G401.6 (cell line): Measurements from ENCODE around the gene RTEL1.

Source experiments
- FAIRE-seq: peaks from 2 replicates; lab custom pipeline; 2012; peaks lifted over from hg19 to GRCh38; lab: Jason Lieb, UNC

The RTEL1 gene

DNA sequence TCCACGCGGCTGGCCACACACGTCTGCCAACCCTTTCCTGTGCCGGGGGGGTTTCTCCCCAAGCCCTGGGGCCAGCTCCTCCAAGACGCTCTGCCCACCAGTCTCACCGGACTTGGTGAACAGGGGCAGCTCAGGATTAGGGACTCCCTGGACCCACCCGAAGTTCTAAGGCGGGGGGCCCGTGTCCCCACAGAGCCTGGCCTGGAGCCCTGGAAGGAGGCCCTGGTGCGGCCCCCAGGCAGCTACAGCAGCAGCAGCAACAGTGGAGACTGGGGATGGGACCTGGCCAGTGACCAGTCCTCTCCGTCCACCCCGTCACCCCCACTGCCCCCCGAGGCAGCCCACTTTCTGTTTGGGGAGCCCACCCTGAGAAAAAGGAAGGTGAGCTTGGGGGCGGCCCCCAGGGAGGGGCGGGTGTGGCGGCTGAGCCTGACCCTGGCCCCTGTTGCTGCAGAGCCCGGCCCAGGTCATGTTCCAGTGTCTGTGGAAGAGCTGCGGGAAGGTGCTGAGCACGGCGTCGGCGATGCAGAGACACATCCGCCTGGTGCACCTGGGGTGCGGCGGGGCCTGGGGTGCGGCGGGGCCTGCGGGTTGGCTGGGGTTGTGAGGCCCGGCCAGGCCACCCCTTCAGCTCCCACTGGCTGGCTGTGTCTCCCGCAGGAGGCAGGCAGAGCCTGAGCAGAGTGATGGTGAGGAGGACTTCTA, 83.7 kb downstream of the RTEL1 start:
- no peak for FAIRE-seq

DNA sequence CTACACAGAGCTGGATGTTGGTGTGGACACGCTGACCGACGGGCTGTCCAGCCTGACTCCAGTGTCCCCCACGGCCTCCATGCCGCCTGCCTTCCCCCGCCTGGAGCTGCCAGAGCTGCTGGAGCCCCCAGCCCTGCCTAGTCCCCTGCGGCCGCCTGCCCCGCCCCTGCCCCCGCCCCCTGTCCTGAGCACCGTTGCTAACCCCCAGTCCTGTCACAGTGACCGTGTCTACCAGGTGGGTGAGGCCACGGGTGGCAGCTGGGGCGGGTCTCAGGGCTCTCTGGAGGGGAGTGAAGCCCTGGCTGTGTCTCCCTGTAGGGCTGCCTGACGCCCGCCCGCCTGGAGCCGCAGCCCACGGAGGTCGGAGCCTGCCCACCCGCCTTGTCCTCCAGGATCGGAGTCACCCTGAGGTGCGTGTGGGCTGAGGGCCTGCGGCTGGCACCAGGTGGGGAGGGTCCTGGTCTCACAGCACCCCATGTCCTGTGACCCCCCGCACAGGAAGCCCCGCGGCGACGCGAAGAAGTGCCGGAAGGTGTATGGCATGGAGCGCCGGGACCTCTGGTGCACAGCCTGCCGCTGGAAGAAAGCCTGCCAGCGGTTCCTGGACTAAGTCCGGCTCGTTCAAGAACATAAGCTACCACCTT, 84.4 kb downstream of the RTEL1 start:
- FAIRE-seq = no peak

DNA sequence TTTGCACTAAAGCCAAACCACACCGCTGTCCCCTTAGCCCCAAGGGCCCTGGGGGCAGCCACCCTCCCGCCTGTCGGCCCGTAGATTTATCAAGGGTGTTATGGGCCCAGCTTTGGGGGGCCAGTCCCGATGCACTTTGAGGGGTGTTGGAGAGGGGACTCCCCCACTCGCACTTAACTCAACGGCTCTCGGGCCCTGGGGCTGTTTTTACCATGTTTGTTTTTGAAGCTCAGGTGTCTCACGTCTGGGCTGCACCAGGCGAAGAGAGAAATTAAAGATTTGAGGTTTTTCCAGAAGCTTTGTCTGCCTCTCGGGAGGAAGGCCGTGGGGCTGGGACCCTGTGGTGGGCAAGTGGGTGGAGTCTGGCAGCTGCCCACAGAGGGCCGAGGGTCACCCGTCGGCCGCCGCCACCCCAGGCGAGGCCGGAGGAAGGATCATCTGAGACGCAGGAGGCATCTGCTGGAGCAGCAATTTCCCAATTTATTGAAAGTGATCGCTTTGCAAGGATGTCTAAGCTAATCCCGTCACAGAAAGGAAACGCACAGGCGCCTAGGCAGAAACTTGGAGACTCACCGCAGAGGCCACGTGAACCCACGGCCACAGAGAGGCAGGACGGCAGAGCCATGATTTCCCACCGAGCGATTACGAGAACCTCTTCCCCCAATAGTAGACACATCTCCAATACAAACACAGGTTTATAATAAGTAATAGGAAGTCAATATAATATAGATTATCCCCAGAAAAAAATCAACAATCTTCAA, 85.3 kb downstream of the RTEL1 start:
- FAIRE-seq = no peak

DNA sequence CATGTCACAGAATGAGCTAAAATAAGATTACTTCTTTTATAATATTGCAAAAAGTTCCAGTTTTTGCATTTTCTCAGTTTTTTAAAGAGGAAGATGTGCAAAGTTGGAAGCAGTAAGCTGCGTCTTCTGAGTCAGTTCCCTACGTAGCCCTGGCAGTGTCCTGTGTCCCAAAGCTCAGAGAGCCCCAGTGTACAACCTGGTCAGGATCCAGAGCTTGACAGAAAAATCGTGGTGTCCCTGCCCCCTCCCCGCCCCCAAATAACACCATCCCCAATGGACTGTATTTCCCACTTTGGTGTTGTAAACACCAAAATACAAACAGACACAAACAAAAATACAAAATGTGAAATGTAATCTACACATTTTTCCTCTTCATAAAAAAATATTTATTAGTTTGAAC, 86.0 kb downstream of the RTEL1 start:
- FAIRE-seq = no peak

DNA sequence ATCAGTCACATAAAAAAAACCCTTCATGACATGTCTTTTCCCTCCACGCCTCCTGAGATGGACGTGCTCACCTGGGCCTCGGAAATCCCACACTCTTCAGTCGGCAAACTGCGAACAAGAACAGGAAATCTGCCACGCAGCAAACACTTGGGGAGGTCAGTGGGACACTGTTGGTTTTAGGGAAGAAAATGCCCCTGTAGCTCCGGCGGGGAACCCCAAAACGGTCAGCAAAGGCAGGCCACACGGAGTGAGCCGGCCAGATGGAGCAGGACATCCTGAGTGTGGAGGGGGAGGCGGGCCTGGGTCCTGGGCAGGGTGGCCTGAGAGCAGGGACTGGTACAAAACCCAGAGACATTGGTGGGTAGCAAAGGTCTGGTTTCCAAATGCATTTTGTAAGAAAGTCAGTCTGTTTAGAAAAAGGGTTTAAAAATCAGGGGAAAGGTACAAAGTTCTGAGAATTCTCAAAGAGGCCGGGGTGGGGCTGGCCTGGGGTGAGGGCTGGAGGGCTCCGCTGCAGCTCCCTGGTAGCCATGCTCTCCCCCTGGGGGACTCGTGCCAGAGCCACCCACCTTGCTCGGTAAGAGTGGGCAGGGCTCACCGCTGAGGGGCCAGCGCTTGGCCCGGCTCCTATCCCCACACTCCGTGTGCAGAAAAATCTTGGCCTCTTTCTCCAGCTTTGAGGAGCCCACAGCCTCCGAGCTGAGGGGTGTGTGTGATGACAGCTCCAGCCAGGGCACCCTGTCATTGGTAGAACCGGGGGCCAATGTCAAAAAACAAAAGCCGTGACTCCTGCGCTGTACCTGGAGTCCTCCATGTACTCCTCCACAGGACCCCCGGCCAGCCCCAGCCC, 86.7 kb downstream of the RTEL1 start:
- FAIRE-seq = no peak

DNA sequence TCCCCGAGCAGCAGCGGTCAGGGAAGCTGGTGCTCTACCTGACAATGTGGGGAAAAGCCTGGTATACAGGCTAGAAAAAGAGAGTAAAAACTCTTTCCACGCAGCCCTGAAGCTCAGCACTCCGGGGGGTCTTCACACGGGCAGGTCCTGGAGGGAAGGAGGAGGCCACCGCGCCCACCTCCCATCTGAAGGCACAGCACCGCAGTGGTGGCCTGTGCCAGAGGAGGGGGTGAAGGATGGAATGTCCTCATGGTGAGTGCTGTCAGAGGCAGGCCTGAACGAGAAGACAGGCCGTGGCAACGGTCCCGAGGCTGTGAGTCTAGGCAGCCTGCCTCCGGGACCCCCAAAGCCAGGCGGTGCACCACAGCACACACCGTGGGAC, 87.3 kb downstream of the RTEL1 start:
- FAIRE-seq = no peak
